Neutrophil (primary cell): Measurements from ENCODE around the gene CAMTA1.

ENCODE experiments used
- H3K27ac ChIP-seq: fragments of 200-600 bp; sonication (generic); 2 replicates; pipeline ENCODE4 v1.5.1; 2016; ENCODE audit warnings: mild to moderate bottlenecking, moderate library complexity
- H3K27me3 ChIP-seq: fragments of 200-600 bp; sonication (generic); 2 replicates; pipeline ENCODE4 v1.6.0; 2016; ENCODE audit warnings: mild to moderate bottlenecking
- H3K36me3 ChIP-seq: fragments of 200-600 bp; sonication (generic); 2 replicates; pipeline ENCODE4 v1.5.1; 2017
- H3K4me1 ChIP-seq, 2 experiments: fragments of 200-600 bp in 1 of 2; sonication (generic) in 1 of 2; 1 replicate in 1 of 2; 2 replicates in 1 of 2; pipeline versions ENCODE4 v1.5.1 to v1.6.1; 2013 to 2016; ENCODE audit warnings: low read depth in 1 of 2, low read length in 1 of 2, mild to moderate bottlenecking in 1 of 2, moderate library complexity in 1 of 2; ENCODE audit not compliant: control insufficient read depth in 1 of 2, insufficient read depth in 1 of 2
- H3K4me3 ChIP-seq, 2 experiments: fragments of 200-600 bp in 1 of 2; sonication (generic) in 1 of 2; 1 replicate in 1 of 2; 2 replicates in 1 of 2; pipeline ENCODE4 v1.5.1; 2013 to 2016; ENCODE audit warnings: low read depth in 1 of 2, low read length in 1 of 2, mild to moderate bottlenecking in 1 of 2, moderate library complexity in 1 of 2
- H3K9me3 ChIP-seq: fragments of 200-600 bp; sonication (generic); 2 replicates; pipeline ENCODE4 v1.5.1; 2016
- TF ChIP-seq, protein P1 (sequence below): fragments of 200-600 bp; sonication (generic); IDR thresholded peaks from 2 replicates; pipeline ENCODE4 v1.5.1; 2016; ENCODE audit warnings: antibody characterized with exemption

CAMTA1 gene

DNA sequence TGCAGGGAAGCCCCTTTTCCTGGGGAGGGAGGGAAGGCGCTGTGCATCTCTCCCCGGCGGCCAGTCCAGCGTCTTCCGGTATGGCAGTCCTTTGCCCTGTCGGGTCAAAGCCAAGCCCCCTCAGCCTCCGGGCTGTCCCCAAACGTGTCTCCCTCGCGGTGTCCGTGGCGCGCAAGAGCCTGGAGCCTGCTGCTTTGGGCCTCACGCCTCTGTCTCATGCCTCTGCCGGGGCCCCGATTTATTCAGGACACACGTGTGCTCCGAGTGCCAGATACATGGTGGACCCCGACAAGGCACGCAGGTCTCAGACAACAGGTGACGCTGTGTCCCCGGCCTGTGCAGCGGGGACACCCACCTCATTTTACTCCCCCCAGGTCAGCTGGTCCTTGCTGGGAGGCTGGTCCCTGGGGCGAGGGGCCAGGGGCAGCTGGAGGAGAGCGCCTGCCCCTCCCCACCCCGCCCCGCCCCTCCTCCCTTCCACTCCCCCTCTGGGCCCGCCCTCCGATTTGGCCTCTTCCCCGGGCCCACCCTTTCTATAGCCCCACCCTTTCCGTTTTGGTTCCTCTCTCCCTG is 176.7 kb downstream of the CAMTA1 start:
- H3K36me3 ChIP-seq, result no peaks in the 10 kb centered on the region
- peaks cover 4 to 10% of the 10 kb centered on the region in 2 experiments for H3K4me1 ChIP-seq
- peaks cover 79% of the 10 kb centered on the region for H3K27me3 ChIP-seq
- H3K27ac ChIP-seq, result no peak overlapping the region
- TF ChIP-seq, protein P1, sequence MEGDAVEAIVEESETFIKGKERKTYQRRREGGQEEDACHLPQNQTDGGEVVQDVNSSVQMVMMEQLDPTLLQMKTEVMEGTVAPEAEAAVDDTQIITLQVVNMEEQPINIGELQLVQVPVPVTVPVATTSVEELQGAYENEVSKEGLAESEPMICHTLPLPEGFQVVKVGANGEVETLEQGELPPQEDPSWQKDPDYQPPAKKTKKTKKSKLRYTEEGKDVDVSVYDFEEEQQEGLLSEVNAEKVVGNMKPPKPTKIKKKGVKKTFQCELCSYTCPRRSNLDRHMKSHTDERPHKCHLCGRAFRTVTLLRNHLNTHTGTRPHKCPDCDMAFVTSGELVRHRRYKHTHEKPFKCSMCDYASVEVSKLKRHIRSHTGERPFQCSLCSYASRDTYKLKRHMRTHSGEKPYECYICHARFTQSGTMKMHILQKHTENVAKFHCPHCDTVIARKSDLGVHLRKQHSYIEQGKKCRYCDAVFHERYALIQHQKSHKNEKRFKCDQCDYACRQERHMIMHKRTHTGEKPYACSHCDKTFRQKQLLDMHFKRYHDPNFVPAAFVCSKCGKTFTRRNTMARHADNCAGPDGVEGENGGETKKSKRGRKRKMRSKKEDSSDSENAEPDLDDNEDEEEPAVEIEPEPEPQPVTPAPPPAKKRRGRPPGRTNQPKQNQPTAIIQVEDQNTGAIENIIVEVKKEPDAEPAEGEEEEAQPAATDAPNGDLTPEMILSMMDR, result no peak
- H3K9me3 ChIP-seq, result no peaks in the 10 kb centered on the region
- H3K4me3 ChIP-seq, result no peak overlapping the region

DNA sequence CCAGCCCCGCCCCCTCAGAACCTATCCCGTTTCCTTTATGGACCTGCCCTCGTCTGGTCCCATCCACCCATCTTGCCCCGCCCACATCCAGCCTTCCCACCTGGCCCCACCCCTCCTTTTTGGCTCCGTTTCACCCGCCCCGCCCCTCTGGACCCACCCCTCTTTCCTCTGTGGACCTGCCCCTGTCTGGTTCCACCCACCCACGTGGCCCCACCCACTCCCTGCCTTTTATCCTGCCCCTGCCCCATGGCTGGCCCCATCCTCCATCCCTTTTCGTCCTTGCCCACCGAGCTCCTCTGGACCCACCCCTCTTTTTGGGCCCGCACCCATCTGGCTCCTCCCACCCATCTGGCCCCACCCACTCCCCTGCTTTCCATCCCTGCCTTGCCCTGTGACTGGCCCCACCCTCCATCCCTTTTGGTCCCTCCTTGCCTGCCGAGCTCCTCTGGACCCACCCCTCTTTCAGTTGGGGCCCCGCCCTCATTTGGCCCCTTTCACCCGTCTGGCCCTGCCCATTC is 177.3 kb downstream of the CAMTA1 start:
- TF ChIP-seq, protein P1, result no peak
- peaks cover 84% of the 10 kb centered on the region for H3K27me3 ChIP-seq
- H3K27ac ChIP-seq, result no peak overlapping the region
- no peaks in the 10 kb centered on the region for H3K9me3 ChIP-seq
- no peak overlapping the region for H3K4me3 ChIP-seq
- no peaks in the 10 kb centered on the region for H3K36me3 ChIP-seq
- peaks cover 4 to 10% of the 10 kb centered on the region in 2 experiments for H3K4me1 ChIP-seq

DNA sequence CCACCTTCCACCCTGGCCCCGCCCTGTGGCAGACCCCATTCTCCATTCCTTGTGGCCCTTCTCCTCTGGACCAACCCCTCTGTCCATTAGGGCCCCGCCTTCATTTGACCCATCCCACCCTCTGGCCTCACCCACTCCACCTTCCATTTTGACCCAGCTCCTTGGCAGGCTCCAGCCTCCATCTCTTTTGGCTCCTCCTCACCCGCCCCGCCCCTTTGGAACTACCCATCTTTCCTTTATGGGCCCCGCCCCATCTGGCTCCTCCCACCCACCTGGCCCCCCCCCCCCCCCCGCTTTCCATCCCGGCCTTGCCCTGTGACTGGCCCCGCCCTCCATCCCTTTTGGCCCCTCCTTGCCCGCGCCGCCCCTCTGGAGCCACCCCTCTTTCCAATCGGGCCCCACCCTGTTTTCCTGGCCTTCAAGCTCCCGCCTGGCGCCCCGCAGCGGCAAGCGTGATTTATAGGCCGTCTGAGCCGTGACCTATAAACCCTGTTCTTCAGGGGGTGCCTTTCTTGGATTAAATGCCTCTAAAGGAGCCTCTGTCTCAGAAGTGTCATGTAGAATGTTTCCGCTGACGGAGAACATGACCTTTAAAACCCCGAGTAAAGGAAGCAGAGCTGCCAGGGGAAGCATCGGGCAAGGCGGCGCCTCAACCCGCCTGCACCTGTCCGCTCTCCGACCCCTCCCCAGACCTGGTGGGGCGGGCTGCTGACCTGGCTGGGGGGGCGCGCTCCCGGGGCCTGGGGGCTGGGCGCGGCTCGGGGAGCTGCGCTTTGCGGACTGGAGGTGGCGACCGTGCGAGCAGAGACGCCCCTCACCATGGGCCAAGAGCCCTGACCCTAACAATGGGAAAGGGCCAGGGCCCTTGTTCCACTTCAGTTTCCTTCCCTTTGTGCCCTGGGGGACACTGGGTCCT is 178.0 kb downstream of the CAMTA1 start:
- Histone ChIP-seq H3K9me3 (no peaks in the 10 kb centered on the region), H3K4me1 (peaks cover 4 to 10% of the 10 kb centered on the region in 2 experiments), H3K27me3 (peaks cover 92% of the 10 kb centered on the region), H3K4me3 (no peak overlapping the region), H3K27ac (no peak overlapping the region), H3K36me3 (no peaks in the 10 kb centered on the region)
- TF ChIP-seq, protein P1, result no peak

DNA sequence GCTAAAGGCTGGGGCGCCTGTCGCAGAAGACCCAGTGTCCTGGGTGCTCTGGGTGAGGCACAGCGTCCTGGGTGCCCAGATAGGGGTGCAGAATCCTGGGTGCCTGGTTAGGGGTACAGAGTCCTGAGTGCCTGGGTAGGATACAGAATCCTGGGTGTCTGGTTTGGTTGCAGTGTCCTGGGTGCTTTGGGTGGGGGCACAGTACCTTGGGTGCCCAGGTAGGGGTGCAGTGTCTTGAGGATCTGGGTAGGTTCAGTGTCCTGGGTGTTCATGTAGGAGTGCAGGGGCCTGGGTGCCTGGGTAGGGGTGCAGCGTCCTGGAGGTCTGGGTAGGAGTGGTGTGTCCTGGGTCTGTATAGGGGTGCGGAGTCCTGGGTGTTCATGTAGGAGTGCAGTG is 178.7 kb downstream of the CAMTA1 start:
- Histone ChIP-seq H3K4me1 (peaks cover 0 to 10% of the 10 kb centered on the region in 2 experiments), H3K9me3 (no peaks in the 10 kb centered on the region), H3K27ac (no peak overlapping the region), H3K36me3 (no peaks in the 10 kb centered on the region), H3K4me3 (no peak overlapping the region), H3K27me3 (peaks cover 98% of the 10 kb centered on the region)
- TF ChIP-seq, protein P1, result no peak

DNA sequence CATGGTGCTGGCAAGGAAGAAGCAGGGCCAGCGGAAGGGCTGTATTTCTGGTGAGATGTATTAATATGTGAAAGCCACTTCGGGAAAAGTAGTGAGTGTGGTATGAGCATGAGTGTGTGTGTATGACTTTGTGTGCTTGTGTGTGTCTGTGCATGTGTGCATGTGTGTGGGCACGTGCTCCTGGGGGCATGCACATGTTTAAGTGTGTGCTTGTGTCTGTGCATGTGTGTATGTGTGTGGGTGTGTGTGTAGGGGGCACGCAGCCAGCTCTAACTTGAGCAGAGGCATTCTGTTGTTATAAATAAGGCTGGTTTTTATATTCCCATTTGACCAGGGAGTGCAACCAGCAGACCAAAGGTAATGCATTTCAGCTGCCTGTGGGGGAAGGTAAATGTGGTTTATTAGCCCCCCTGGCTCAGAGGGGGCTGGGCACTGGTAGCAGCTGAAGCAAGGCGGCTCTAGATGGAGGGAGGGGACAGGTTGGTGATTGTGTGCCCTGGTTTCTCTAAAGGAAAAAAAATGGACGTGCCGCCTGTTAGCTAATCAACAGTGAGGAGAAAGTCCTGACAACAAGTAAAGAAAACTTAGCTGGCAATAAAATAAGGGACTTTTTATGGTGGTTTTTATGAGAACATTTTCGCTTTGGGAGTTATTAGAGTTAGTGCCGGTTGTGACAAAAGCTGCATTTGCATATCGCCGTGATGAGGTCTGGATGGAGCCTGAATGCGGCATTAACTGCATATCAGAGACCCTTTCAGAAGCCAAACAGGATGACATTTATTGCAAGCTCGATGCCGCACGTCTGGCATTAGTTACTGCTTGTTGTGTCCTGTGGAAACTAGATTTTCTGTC is 180.1 kb downstream of the CAMTA1 start:
- H3K9me3 ChIP-seq, result no peaks in the 10 kb centered on the region
- H3K36me3 ChIP-seq, result no peaks in the 10 kb centered on the region
- peaks cover 0 to 10% of the 10 kb centered on the region in 2 experiments for H3K4me1 ChIP-seq
- H3K27me3 ChIP-seq, result peaks cover 100% of the 10 kb centered on the region
- no peak overlapping the region for H3K27ac ChIP-seq
- no peak overlapping the region for H3K4me3 ChIP-seq
- TF ChIP-seq, protein P1, result no peak
